ENCODE measurements around the gene C7orf33. TPM values are rescaled to one million over a fixed set of nuclear protein-coding genes. Genes with fewer than 3 reads are reported as not detected.
"Not testable (repeated sequence)": the region's sequence is repeated elsewhere in the genome, so short reads cannot be mapped to it uniquely, and the experiment has no call there.

C7orf33 gene
- polyA plus RNA-seq, 1 donor from 2014 or later: not detected

DNA sequence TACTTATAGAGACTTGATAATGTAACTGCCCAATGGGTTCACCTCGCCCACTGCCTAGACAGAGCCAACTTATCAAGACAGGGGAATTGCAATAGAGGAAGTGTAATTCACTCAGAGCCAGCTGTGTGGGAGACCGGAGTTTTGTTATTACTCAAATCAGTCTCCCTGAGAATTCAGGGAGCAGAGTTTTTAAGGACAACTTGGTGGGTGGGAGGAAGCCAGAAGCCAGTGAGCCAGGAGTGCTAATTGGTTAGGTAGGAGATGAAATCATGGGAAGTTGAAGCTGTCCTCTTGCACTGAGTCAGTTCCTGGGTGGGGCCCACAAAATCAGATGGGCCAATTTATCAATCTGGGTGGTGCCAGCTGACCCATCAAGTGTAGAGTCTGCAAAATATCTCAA lies 20.1 kb upstream of the C7orf33 start:
- Histone ChIP-seq H3K79me2 (replicated peaks; ENCODE audit: insufficient read depth, low read length) (no peaks in the 10 kb centered on the region), H4K20me1 (ENCODE audit: insufficient read depth) (no peaks in the 10 kb centered on the region), H3K27ac (ENCODE audit: low read length) (no peak overlapping the region), H3K27me3 (ENCODE audit: insufficient read depth, low read depth, low read length) (no peaks in the 10 kb centered on the region), H3K9me2 (ENCODE audit: insufficient read depth, low read length) (no peaks in the 10 kb centered on the region), H3K9me3 (ENCODE audit: low read length) (no peaks in the 10 kb centered on the region), H3K9ac (ENCODE audit: low read length) (no peak overlapping the region), H3F3A (ENCODE audit: insufficient read depth, low read length, poor library complexity, severe bottlenecking) (no peaks in the 10 kb centered on the region), H3K4me2 (ENCODE audit: low read length) (no peak overlapping the region), H2AFZ (ENCODE audit: low read depth, low read length) (no peak overlapping the region), H3K4me3 (ENCODE audit: low read length) (no peak overlapping the region), H3K36me3 (ENCODE audit: insufficient read depth, low read length) (no peaks in the 10 kb centered on the region)
- TF ChIP-seq MXI1 (conservative IDR thresholded peaks at IDR 0.05; ENCODE audit: poor library complexity, severe bottlenecking) (no peak), CTCF (IDR thresholded peaks at IDR 0.05; ENCODE audit: poor library complexity, severe bottlenecking) (no peak)

GRCh38 chr7:148570973-148571372 lies 19.6 kb upstream of the C7orf33 start:
- not testable (repeated sequence) for H4K20me1 ChIP-seq (ENCODE audit: insufficient read depth); H3K27me3 ChIP-seq (ENCODE audit: insufficient read depth, low read depth, low read length); H3K4me3 ChIP-seq (ENCODE audit: low read length); H3K79me2 ChIP-seq (replicated peaks; ENCODE audit: insufficient read depth, low read length); H3K9me2 ChIP-seq (ENCODE audit: insufficient read depth, low read length); H3K9ac ChIP-seq (ENCODE audit: low read length); H3F3A ChIP-seq (ENCODE audit: insufficient read depth, low read length, poor library complexity, severe bottlenecking); H3K27ac ChIP-seq (ENCODE audit: low read length); H3K36me3 ChIP-seq (ENCODE audit: insufficient read depth, low read length); H3K4me2 ChIP-seq (ENCODE audit: low read length); H2AFZ ChIP-seq (ENCODE audit: low read depth, low read length); H3K9me3 ChIP-seq (ENCODE audit: low read length)

GRCh38 chr7:148571381-148571780 lies 19.2 kb upstream of the C7orf33 start:
- H2AFZ ChIP-seq (ENCODE audit: low read depth, low read length): no peak overlapping the region
- no peak overlapping the region for H3K9ac ChIP-seq (ENCODE audit: low read length)
- H3K4me2 ChIP-seq (ENCODE audit: low read length): no peak overlapping the region
- H3K9me2 ChIP-seq (ENCODE audit: insufficient read depth, low read length): no peaks in the 10 kb centered on the region
- H3K4me3 ChIP-seq (ENCODE audit: low read length): no peak overlapping the region
- H3K27ac ChIP-seq (ENCODE audit: low read length): no peak overlapping the region
- no peaks in the 10 kb centered on the region for H4K20me1 ChIP-seq (ENCODE audit: insufficient read depth)
- H3K9me3 ChIP-seq (ENCODE audit: low read length): no peaks in the 10 kb centered on the region
- no peaks in the 10 kb centered on the region for H3K27me3 ChIP-seq (ENCODE audit: insufficient read depth, low read depth, low read length)
- no peaks in the 10 kb centered on the region for H3K79me2 ChIP-seq (replicated peaks; ENCODE audit: insufficient read depth, low read length)
- TF ChIP-seq MXI1 (conservative IDR thresholded peaks at IDR 0.05; ENCODE audit: poor library complexity, severe bottlenecking) (no peak), RAD21 (conservative IDR thresholded peaks at IDR 0.05) (no peak), EP300 (conservative IDR thresholded peaks at IDR 0.05; ENCODE audit: poor library complexity, severe bottlenecking) (no peak), REST (IDR thresholded peaks at IDR 0.05; ENCODE audit: borderline replicate concordance) (no peak), TAF1 (IDR thresholded peaks at IDR 0.05; ENCODE audit: low read depth) (no peak), POLR2AphosphoS5 (IDR thresholded peaks at IDR 0.05) (no peak), CTCF (IDR thresholded peaks at IDR 0.05; ENCODE audit: poor library complexity, severe bottlenecking) (no peak), EZH2 (IDR thresholded peaks at IDR 0.05; ENCODE audit: borderline replicate concordance, insufficient read depth, low read length, poor library complexity, severe bottlenecking) (no peak), SMC3 (conservative IDR thresholded peaks at IDR 0.05; ENCODE audit: poor library complexity) (no peak)
- no peaks in the 10 kb centered on the region for H3F3A ChIP-seq (ENCODE audit: insufficient read depth, low read length, poor library complexity, severe bottlenecking)
- no peaks in the 10 kb centered on the region for H3K36me3 ChIP-seq (ENCODE audit: insufficient read depth, low read length)

All from neural cell (in vitro differentiated cells).